Activated naive CD8-positive, alpha-beta T cell (primary cell): ENCODE data around the gene CHD3.

Experiments
- H3K27ac Mint-ChIP-seq: one replicate; pipeline ENCODE4 v1.8.0; 2021; ENCODE audit warnings: mixed read lengths
- H3K27me3 Mint-ChIP-seq: one replicate; pipeline ENCODE4 v1.8.0; 2021; ENCODE audit warnings: mixed read lengths
- H3K36me3 Mint-ChIP-seq: one replicate; pipeline ENCODE4 v1.8.0; 2021; ENCODE audit warnings: mixed read lengths
- H3K4me1 Mint-ChIP-seq: one replicate; pipeline ENCODE4 v1.8.0; 2021; ENCODE audit warnings: low read depth, mixed read lengths
- H3K4me3 Mint-ChIP-seq: one replicate; pipeline ENCODE4 v1.8.0; 2021; ENCODE audit warnings: mild to moderate bottlenecking, mixed read lengths
- H3K9me3 Mint-ChIP-seq: one replicate; pipeline ENCODE4 v1.8.0; 2021; ENCODE audit warnings: low read depth, mixed read lengths

The CHD3 gene

GRCh38 chr17:7916808-7917207 is 28.2 kb downstream of the CHD3 start:
- H3K4me1 Mint-ChIP-seq = peaks cover 33% of the 10 kb centered on the region
- peak overlapping the region; percentile 87 for H3K27ac Mint-ChIP-seq
- no peaks in the 10 kb centered on the region for H3K9me3 Mint-ChIP-seq
- no peaks in the 10 kb centered on the region for H3K36me3 Mint-ChIP-seq
- H3K4me3 Mint-ChIP-seq = peak overlapping the region; percentile 83
- no peaks in the 10 kb centered on the region for H3K27me3 Mint-ChIP-seq

- Mint-ChIP-seq H3K27ac (peak overlapping the region; percentile 89), H3K4me1 (peaks cover 22% of the 10 kb centered on the region), H3K27me3 (no peaks in the 10 kb centered on the region), H3K9me3 (no peaks in the 10 kb centered on the region), H3K36me3 (no peaks in the 10 kb centered on the region), H3K4me3 (peak overlapping the region; percentile 78)
These were observed 33.8 kb downstream of the CHD3 start for GRCh38 chr17:7922269-7922844.

- H3K4me3 Mint-ChIP-seq = peak overlapping the region; percentile 78
- no peaks in the 10 kb centered on the region for H3K27me3 Mint-ChIP-seq
- H3K36me3 Mint-ChIP-seq = no peaks in the 10 kb centered on the region
- peaks cover 23% of the 10 kb centered on the region for H3K4me1 Mint-ChIP-seq
- H3K27ac Mint-ChIP-seq = peak overlapping the region; percentile 89
- no peaks in the 10 kb centered on the region for H3K9me3 Mint-ChIP-seq
These were observed 34.4 kb downstream of the CHD3 start for GRCh38 chr17:7922845-7923628.

DNA sequence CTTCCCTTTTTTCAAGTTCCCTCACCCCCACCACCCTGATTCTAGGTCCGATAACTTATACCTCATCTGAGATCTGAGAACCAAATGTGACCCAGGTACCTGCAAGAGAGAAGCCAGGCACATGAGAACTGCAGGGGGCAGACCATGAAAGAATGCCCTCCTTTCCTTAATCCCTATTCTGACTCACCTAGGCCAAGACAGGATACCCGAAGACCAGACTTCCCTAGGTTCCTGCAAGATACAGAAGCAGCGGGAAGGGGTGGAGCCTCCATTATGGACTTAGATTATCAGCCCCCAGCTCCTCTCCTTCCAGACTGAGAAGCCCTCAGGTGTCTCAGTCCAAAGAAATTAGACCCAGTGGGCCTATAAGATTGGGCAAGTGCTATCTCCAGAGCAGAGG is 39.0 kb downstream of the CHD3 start:
- no peaks in the 10 kb centered on the region for H3K27me3 Mint-ChIP-seq
- H3K27ac Mint-ChIP-seq = no peak overlapping the region
- no peak overlapping the region for H3K4me3 Mint-ChIP-seq

GRCh38 chr17:7929158-7930023 is 40.8 kb downstream of the CHD3 start, which contains the start of gene KCNAB3:
Gene KCNAB3, minus strand, starts transcription at chr17:7929856. Its CDS starts 421 bp downstream, at chr17:7929435.
- H3K4me3 Mint-ChIP-seq = peak within 1 kb of the TSS; percentile 98
- H3K36me3 Mint-ChIP-seq = no peaks in the 10 kb centered on the region
- no peaks in the 10 kb centered on the region for H3K9me3 Mint-ChIP-seq
- peak within 1 kb of the TSS; percentile 58 for H3K27ac Mint-ChIP-seq
- no peaks in the 10 kb centered on the region for H3K27me3 Mint-ChIP-seq
- H3K4me1 Mint-ChIP-seq = peaks cover 30% of the 10 kb centered on the region

More for the DNA sequence above, 39.0 kb downstream of the CHD3 start:
- no peaks in the 10 kb centered on the region for H3K9me3 Mint-ChIP-seq
- no peaks in the 10 kb centered on the region for H3K36me3 Mint-ChIP-seq
- peaks cover 25% of the 10 kb centered on the region for H3K4me1 Mint-ChIP-seq

DNA sequence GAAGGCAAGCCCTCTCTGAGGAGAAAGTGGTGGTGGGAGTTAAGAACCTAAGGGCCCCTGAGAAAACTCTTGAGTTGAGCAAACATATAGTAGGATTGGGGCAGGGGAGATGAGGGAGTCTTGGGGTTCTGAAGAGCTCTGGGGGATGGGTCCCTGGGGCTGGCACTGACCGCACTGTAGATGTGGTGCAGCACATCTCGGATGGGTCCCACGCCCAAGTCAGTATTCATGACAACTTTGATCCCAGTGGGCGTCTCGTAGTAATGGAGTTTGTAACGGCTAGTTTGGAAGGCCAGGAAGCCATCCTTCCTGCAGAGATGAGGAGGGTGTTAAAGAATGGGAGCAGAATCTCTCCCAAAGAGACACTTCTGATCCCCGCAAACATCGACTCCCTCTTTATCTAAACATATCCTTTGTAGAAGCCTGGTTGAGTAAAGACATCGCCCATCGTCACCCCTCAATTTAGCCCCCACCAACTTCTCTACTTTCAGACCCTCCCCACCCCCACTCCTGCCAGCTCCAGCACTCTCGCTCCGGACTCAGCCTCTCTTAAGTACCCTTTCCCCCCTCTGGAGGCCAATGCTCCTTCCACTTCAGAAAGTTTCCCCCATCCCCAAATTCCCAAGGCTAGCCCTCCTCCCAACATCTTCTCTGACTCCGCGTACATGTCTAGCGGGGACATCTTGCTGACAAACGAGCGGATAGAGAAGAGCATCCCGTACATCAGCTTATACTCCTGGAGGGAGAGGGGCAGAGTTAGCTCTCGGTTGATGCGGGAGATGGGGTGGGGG is 42.4 kb downstream of the CHD3 start:
- Mint-ChIP-seq H3K27me3 (no peaks in the 10 kb centered on the region), H3K4me1 (peaks cover 36% of the 10 kb centered on the region), H3K4me3 (peak overlapping the region; percentile 98), H3K27ac (peak overlapping the region; percentile 58), H3K36me3 (peaks cover 2% of the 10 kb centered on the region), H3K9me3 (no peaks in the 10 kb centered on the region)

GRCh38 chr17:7931709-7932482 is 43.3 kb downstream of the CHD3 start, which contains the start of the genes CNTROB and TRAPPC1:
Gene CNTROB, plus strand, starts transcription at chr17:7932206. Its CDS starts 874 bp downstream, at chr17:7933080.
Gene TRAPPC1, minus strand, starts transcription at chr17:7931946. Its CDS starts 117 bp downstream, at chr17:7931829.
- H3K27me3 Mint-ChIP-seq = no peaks in the 10 kb centered on the region
- H3K4me1 Mint-ChIP-seq = peaks cover 36% of the 10 kb centered on the region
- no peaks in the 10 kb centered on the region for H3K9me3 Mint-ChIP-seq
- H3K27ac Mint-ChIP-seq = peak within 1 kb of the TSS; percentile 97
- peaks cover 4% of the 10 kb centered on the region for H3K36me3 Mint-ChIP-seq
- H3K4me3 Mint-ChIP-seq = peak within 1 kb of the TSS; percentile 98

- Mint-ChIP-seq H3K4me3 (peak overlapping the region; percentile 98), H3K36me3 (peaks cover 6% of the 10 kb centered on the region), H3K27ac (peak overlapping the region; percentile 97), H3K9me3 (no peaks in the 10 kb centered on the region), H3K27me3 (no peaks in the 10 kb centered on the region), H3K4me1 (peaks cover 36% of the 10 kb centered on the region)
These were observed 43.9 kb downstream of the CHD3 start for GRCh38 chr17:7932483-7932891.

GRCh38 chr17:7932949-7933348 is 44.4 kb downstream of the CHD3 start:
- H3K4me3 Mint-ChIP-seq = peak overlapping the region; percentile 98
- H3K27me3 Mint-ChIP-seq = no peaks in the 10 kb centered on the region
- H3K27ac Mint-ChIP-seq = peak overlapping the region; percentile 97
- H3K9me3 Mint-ChIP-seq = no peaks in the 10 kb centered on the region
- H3K4me1 Mint-ChIP-seq = peaks cover 35% of the 10 kb centered on the region
- H3K36me3 Mint-ChIP-seq = peaks cover 6% of the 10 kb centered on the region

GRCh38 chr17:7935859-7936258 is 47.3 kb downstream of the CHD3 start:
- peaks cover 13% of the 10 kb centered on the region for H3K36me3 Mint-ChIP-seq
- H3K9me3 Mint-ChIP-seq = no peaks in the 10 kb centered on the region
- no peak overlapping the region for H3K27ac Mint-ChIP-seq
- H3K4me3 Mint-ChIP-seq = no peak overlapping the region
- no peaks in the 10 kb centered on the region for H3K27me3 Mint-ChIP-seq
- peaks cover 30% of the 10 kb centered on the region for H3K4me1 Mint-ChIP-seq

DNA sequence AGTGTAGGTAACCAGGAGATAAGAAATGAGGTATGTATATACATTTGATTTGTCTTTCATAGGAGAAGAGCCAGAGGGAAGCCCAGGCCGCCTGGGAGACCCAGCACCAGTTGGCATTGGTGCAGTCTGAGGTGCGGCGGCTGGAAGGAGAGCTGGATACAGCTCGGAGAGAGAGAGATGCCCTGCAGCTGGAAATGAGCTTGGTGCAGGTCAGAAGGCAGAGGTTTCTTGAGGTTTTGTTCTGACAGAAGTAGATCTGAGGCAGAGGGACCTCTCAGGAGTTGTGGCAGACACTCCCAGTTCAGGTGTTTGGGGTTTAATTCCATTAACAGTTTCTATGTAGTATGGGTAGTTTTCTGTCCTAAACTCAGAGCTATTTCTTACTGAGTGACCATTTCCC is 51.4 kb downstream of the CHD3 start:
- no peak overlapping the region for H3K4me3 Mint-ChIP-seq
- H3K36me3 Mint-ChIP-seq = peaks cover 16% of the 10 kb centered on the region
- H3K27ac Mint-ChIP-seq = no peak overlapping the region
- H3K9me3 Mint-ChIP-seq = no peaks in the 10 kb centered on the region
- peaks cover 3% of the 10 kb centered on the region for H3K4me1 Mint-ChIP-seq
- H3K27me3 Mint-ChIP-seq = no peaks in the 10 kb centered on the region

DNA sequence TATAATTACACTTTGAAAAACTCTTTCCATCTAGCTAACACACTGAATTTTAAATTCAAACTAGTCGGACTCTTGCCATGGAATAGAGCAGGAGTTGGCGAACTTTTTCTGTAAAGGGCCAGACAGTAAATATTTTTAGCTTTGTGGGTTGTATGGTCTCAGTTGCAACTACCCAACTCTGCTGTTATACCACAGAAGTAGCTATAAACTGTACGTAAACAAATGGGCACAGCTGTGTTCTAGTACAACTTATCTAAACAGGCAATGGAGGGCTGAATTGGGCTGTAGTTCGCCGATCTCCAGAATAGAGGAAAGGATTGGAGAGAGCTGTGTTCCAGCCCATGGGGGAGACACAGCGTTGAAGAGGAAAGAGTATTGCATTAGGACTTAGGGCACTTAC is 52.2 kb downstream of the CHD3 start:
- no peaks in the 10 kb centered on the region for H3K27me3 Mint-ChIP-seq
- H3K36me3 Mint-ChIP-seq = peaks cover 14% of the 10 kb centered on the region
- no peak overlapping the region for H3K27ac Mint-ChIP-seq

GRCh38 chr17:7943291-7943690 is 54.7 kb downstream of the CHD3 start:
- Mint-ChIP-seq H3K4me3 (no peak overlapping the region), H3K36me3 (peaks cover 13% of the 10 kb centered on the region), H3K4me1 (no peaks in the 10 kb centered on the region), H3K9me3 (no peaks in the 10 kb centered on the region), H3K27me3 (no peaks in the 10 kb centered on the region), H3K27ac (no peak overlapping the region)

More for the DNA sequence above, 52.2 kb downstream of the CHD3 start:
- H3K4me1 Mint-ChIP-seq = peaks cover under 1% of the 10 kb centered on the region
- H3K9me3 Mint-ChIP-seq = no peaks in the 10 kb centered on the region
- no peak overlapping the region for H3K4me3 Mint-ChIP-seq
